ENCODE measurements around the gene CARMIL1. TPM values are rescaled to one million over a fixed set of nuclear protein-coding genes. Genes with fewer than 3 reads are reported as not detected.

The CARMIL1 gene
- total RNA-seq, 1 experiment from 2014 or later = 23.6 TPM

- Histone ChIP-seq H3K56ac (ENCODE audit: insufficient read length, low read depth, low read length) (no peak overlapping the region), H2BK120ac (ENCODE audit: low read depth, low read length, poor library complexity, severe bottlenecking) (no peak overlapping the region), H4K8ac (replicated peaks; ENCODE audit: insufficient read length, low read depth, low read length) (no peak overlapping the region), H2AK5ac (ENCODE audit: insufficient read length, low read length) (no peak overlapping the region), H3K27me3 (ENCODE audit: insufficient read depth, low read length) (no peaks in the 10 kb centered on the region), H3K14ac (ENCODE audit: insufficient read depth, low read length) (no peak overlapping the region), H3K4me1 (ENCODE audit: insufficient read depth, low read length) (no peaks in the 10 kb centered on the region), H3K9ac (ENCODE audit: extremely low read depth, insufficient read length, low read length) (no peak overlapping the region), H2BK20ac (ENCODE audit: low read depth, low read length, poor library complexity, severe bottlenecking) (no peak overlapping the region), H2BK12ac (ENCODE audit: insufficient read length, low read depth, low read length) (no peak overlapping the region), H3K79me2 (ENCODE audit: insufficient read depth, low read length) (no peaks in the 10 kb centered on the region), H3K9me3 (ENCODE audit: control insufficient read depth, low read depth, low read length) (no peaks in the 10 kb centered on the region), H2BK5ac (ENCODE audit: insufficient read length, low read length) (no peak overlapping the region), H4K91ac (ENCODE audit: insufficient read length, low read depth, low read length) (no peak overlapping the region), H2BK15ac (ENCODE audit: low read depth, low read length) (no peak overlapping the region), H3K27ac (ENCODE audit: insufficient read length, low read depth, low read length) (no peak overlapping the region), H2AFZ (ENCODE audit: low read length) (no peak overlapping the region), H4K20me1 (ENCODE audit: control insufficient read depth, insufficient read depth, insufficient read length) (no peaks in the 10 kb centered on the region), H3T11ph (ENCODE audit: low read length) (no peak overlapping the region), H3K18ac (ENCODE audit: insufficient read length, low read depth, low read length) (no peak overlapping the region), H3K23me2 (ENCODE audit: insufficient read length, low read depth, low read length, poor library complexity, severe bottlenecking) (no peaks in the 10 kb centered on the region), H4K5ac (ENCODE audit: insufficient read length, low read depth, low read length) (no peak overlapping the region), H3K23ac (ENCODE audit: insufficient read length, low read depth, low read length) (no peak overlapping the region), H3K4ac (ENCODE audit: low read depth, low read length) (no peak overlapping the region), H3K4me2 (ENCODE audit: insufficient read depth, insufficient read length, low read length) (no peak overlapping the region), H3K79me1 (ENCODE audit: insufficient read depth, low read depth, low read length, poor library complexity, severe bottlenecking) (no peaks in the 10 kb centered on the region)
- no peaks in the 10 kb centered on the region for H3K27me3 Mint-ChIP-seq (ENCODE audit: low read depth)
- peaks cover 10 to 12% of the 10 kb centered on the region in 2 experiments for H3K4me1 Mint-ChIP-seq
- TF ChIP-seq CTCF (conservative IDR thresholded peaks at IDR 0.05) = peak; percentile 92
- peaks cover 0 to 12% (median 0%) of the 10 kb centered on the region in 3 experiments; a peak in 4 of 7 replicates for H3K36me3 Mint-ChIP-seq (ENCODE audit: insufficient read depth in 1 of 3, low read depth in 3 of 3)
- no CpG with 5 or more reads among the region's 9 CpGs for WGBS (ENCODE audit: extremely low coverage, insufficient read length, low lambda C conversion rate)
- peak overlapping the region in 2 of 3 experiments; percentile 49 to 60; a peak in 2 of 7 replicates for H3K27ac Mint-ChIP-seq
- H3K4me3 Mint-ChIP-seq = no peak overlapping the region
- H3K9me3 Mint-ChIP-seq = no peaks in the 10 kb centered on the region
- peak; percentile 85 for DNase-seq
Observed at GRCh38 chr6:25490018-25490801, 211.0 kb downstream of the CARMIL1 start.

Measured in H9 (cell line).